Bronchial epithelial cell (primary cell): ENCODE measurements around the gene TRABD. TPM values are rescaled to one million over a fixed set of nuclear protein-coding genes. Genes with fewer than 3 reads are reported as not detected.

Experiments used
- DNase-seq: peaks from one replicate; pipeline ENCODE4 v3.0.0-alpha.2; 2010; ENCODE audit warnings: low read depth
- FAIRE-seq: peaks from 2 replicates; lab custom pipeline; 2011; peaks lifted over from hg19 to GRCh38; lab: Jason Lieb, UNC
- H3K27me3 ChIP-seq: 2 replicates; pipeline ENCODE4 v1.5.1; 2011; ENCODE audit warnings: low read length; ENCODE audit not compliant: control insufficient read depth, insufficient read depth
- H3K36me3 ChIP-seq: 2 replicates; pipeline ENCODE4 v1.5.1; 2011; ENCODE audit warnings: low read length; ENCODE audit not compliant: control insufficient read depth, insufficient read depth
- H3K4me3 ChIP-seq: 2 replicates; pipeline ENCODE4 v1.5.1; 2011; ENCODE audit warnings: mild to moderate bottlenecking, low read depth, low read length, control low read depth
- CTCF ChIP-seq: IDR thresholded peaks from 2 replicates; pipeline ENCODE4 v1.5.1; 2011; ENCODE audit warnings: mild to moderate bottlenecking, moderate library complexity, low read length, control low read depth, inconsistent platforms; ENCODE audit not compliant: insufficient read depth, severe bottlenecking
- total RNA-seq: library from RNA; depleted of rRNA; stranded (reverse); fragments of >200 nt; gene quantifications from 2 replicates; pipeline ENCODE4 v1.2.1, GENCODE V29; 2014

TRABD gene
- total RNA-seq, 1 donor from 2014 or later: 43.7 TPM

GRCh38 chr22:50173311-50173982, 12.3 kb upstream of the TRABD start:
- FAIRE-seq: no peak

DNA sequence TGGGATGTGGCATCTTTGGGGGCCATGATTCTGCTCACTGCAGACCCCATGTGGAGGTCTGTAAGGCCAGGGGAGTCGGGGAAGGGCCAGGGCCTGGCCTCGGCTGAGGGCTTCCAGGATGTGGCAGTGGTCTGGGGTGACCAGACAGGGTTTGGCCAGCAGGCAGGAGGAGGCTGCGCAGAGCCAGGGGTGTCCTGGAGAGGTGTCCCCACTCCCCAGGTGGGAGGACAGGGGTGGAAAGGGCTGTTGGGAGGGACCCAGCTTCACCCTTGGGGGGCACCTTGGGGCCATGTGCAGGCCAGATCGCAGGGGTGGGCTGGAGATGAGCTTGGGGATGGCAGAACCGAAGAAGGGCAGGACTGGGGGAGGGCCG, 11.7 kb upstream of the TRABD start:
- DNase-seq (no peak), FAIRE-seq (no peak)
- TF ChIP-seq CTCF: no peak

More at GRCh38 chr22:50173311-50173982, 12.3 kb upstream of the TRABD start:
- Histone ChIP-seq H3K4me3 (no peak overlapping the region), H3K27me3 (peaks cover 3% of the 10 kb centered on the region), H3K36me3 (no peaks in the 10 kb centered on the region)
- TF ChIP-seq CTCF: no peak
- DNase-seq: no peak

GRCh38 chr22:50174382-50175190, 11.1 kb upstream of the TRABD start:
- Histone ChIP-seq H3K36me3 (no peaks in the 10 kb centered on the region), H3K27me3 (no peaks in the 10 kb centered on the region), H3K4me3 (no peak overlapping the region)
- TF ChIP-seq CTCF: no peak
- no peak for DNase-seq
- no peak for FAIRE-seq

More for the DNA sequence above, 11.7 kb upstream of the TRABD start:
- Histone ChIP-seq H3K4me3 (no peak overlapping the region), H3K27me3 (peaks cover 1% of the 10 kb centered on the region), H3K36me3 (no peaks in the 10 kb centered on the region)

DNA sequence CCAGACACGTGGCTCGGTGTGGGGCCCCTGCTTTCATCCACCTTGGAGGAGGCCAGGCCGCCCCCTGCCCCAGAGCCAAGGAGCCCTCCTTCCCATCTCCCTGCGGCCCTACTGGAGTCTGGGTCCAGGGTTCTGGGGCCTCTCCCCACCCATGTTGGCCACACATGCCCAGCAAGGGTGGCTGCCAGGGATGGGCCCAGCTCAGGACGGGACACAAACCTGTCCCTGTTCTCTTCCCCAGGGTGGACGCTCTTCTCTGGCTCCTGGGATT, 10.6 kb upstream of the TRABD start:
- Histone ChIP-seq H3K36me3 (no peaks in the 10 kb centered on the region), H3K4me3 (no peak overlapping the region), H3K27me3 (no peaks in the 10 kb centered on the region)
- TF ChIP-seq CTCF: no peak
- FAIRE-seq (no peak), DNase-seq (no peak)

DNA sequence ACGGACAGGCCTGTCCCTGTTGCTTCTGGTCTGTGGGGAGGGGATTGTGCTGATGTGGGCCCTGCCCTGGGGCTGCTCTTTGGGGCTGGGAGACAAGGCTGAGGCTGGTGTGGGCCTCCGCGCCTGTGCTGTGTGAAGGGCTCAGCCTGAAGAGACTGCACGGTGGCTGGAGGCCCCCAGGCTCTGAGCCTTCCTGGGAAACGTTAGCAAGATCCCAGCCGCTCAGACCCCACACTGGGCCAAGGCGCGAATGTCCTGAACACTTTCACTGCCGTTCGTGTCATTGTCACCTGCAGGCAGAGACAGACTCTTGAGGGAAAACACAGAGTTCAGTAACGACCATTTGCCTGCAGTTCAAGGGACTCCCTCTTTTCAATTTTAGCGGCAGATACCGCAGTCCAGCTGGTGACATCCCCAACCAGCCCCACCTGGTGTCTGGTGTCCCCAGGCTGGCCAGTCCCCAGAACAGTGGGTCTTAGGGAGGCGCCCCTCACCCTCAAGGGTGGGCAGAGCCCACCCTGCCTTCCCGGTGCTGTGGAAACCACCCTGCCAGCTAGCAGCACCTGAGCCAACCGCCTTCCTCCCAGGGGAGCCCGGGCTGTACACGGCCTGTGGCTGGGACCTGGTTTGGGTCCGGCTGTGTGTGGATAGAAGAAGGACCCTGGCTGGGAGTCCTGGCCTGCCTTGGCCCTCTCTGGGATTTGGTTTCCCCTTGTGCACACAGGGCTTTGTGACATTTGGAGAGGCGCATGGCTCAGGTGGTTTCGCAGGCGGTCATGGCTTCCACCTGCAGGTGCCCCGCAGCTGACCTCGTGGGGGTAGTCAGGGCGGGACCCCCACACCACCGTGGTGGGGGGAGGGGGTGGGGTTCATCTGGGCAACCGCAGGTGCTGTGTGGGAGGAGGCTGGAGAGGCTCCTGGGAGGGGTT, 9.5 kb upstream of the TRABD start:
- DNase-seq (no peak), FAIRE-seq (no peak)
- H3K27me3 ChIP-seq: no peaks in the 10 kb centered on the region
- no peak for TF ChIP-seq CTCF
- H3K4me3 ChIP-seq: no peak overlapping the region
- H3K36me3 ChIP-seq: no peaks in the 10 kb centered on the region
